ENCODE results near the gene GSTO1. TPM values are rescaled to one million over a fixed set of nuclear protein-coding genes. Genes with fewer than 3 reads are reported as not detected.
A peak's percentile ranks its signal among the peaks of the same experiment; 100 is the strongest.

Gene GSTO1
- total RNA-seq, 4 donors from 2014 or later, result 63.9 to 116 (median 97.6) TPM

DNA sequence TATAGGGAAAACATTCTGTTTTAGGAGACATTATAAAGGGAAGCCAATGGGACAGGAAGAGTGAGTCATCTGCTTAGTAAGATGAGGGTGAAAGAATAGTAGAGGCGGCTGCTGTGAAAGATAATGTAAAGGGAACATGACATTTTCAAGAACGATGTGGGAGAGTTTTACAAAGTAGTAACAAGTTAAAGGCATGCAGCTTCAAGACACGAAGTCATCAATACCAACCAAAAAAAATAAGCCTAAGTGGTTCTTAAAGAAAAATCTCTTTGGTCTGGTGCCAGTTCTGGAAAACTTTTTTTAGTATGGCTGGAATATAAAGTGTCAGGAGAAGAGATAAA lies 6.1 kb downstream of the GSTO1 start:
- DNase-seq (ENCODE audit: low spot score), result no peak
- no peak for ATAC-seq (ENCODE audit: low FRiP score)
- TF ChIP-seq, protein P1, sequence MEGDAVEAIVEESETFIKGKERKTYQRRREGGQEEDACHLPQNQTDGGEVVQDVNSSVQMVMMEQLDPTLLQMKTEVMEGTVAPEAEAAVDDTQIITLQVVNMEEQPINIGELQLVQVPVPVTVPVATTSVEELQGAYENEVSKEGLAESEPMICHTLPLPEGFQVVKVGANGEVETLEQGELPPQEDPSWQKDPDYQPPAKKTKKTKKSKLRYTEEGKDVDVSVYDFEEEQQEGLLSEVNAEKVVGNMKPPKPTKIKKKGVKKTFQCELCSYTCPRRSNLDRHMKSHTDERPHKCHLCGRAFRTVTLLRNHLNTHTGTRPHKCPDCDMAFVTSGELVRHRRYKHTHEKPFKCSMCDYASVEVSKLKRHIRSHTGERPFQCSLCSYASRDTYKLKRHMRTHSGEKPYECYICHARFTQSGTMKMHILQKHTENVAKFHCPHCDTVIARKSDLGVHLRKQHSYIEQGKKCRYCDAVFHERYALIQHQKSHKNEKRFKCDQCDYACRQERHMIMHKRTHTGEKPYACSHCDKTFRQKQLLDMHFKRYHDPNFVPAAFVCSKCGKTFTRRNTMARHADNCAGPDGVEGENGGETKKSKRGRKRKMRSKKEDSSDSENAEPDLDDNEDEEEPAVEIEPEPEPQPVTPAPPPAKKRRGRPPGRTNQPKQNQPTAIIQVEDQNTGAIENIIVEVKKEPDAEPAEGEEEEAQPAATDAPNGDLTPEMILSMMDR (IDR thresholded peaks at IDR 0.05), result no peak

DNA sequence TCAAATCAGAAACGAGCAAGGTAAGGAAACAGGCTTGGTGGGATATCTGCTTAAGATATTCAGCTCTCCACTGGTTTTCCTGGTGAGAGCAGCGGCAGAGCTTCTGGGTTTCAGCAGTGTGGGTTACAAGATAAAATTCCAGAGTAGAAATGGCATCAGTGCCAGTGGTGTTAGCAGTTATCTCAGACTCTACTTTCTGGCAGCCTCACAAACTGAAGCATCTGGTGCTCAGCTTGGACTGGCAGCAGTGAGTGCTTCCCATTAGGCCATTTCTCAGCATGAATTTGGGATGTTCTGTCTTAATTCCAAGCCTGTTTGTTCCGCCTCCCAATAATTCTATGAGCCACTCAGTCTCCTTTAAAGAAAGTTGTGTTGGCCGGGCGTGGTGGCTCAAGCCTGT lies 7.4 kb downstream of the GSTO1 start:
- TF ChIP-seq, protein P1 (IDR thresholded peaks at IDR 0.05), result no peak
- no peak for ATAC-seq (ENCODE audit: low FRiP score)

DNA sequence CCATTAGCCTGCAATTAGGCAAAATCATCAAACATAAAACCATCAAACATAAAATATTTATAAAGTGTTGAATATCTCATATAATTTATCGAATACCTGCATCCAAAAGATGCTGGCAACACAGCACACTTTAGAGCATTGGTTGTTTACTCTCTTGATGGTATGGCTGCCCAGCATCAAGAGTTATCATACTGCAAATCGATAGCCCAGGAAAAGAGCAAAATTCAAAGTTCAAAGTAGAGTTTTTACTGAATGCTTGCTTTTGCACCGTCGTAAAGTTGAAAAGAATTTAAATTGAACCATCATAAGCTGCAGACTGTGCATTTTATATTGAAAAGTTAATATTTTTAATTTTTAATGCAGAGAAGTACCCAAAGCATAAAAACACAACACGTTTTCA lies 10.1 kb downstream of the GSTO1 start:
- TF ChIP-seq, protein P1 (IDR thresholded peaks at IDR 0.05), result no peak
- no peak for DNase-seq (ENCODE audit: low spot score)

More for the DNA sequence above, 7.4 kb downstream of the GSTO1 start:
- DNase-seq (ENCODE audit: low spot score), result no peak

DNA sequence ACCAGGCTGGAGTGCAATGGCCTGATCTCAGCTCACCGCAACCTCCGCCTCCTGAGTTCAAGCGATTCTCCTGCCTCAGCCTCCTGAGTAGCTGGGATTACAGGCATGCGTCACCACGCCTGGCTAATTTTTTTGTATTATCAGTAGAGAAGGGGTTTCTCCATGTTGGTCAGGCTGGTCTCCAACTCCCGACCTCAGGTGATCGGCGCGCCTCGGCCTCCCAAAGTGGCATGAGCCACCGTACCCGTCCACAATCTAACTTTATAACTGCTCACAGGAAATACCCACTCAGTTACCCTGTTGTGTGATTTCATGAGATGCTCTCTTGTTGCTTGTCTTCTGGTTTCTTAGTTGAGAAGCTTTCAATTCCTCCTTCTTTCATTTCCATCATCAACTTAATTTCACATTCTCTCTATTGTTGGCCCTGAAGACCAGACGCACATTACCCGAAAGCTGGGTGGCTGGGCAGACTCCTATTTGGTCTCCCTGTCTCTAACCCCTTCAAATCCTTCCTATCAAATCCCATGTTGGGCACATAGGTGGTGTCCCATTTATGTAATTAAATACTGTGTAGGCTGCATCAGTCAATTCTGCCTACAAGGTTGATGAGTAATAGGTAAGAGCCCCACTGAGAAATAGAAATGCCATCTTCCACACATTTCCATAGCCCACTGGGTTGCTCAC lies 13.2 kb downstream of the GSTO1 start:
- TF ChIP-seq, protein P1 (IDR thresholded peaks at IDR 0.05), result no peak
- no peak for ATAC-seq (ENCODE audit: low FRiP score)
- no peak for DNase-seq (ENCODE audit: low spot score)

More for the DNA sequence above, 10.1 kb downstream of the GSTO1 start:
- no peak for ATAC-seq (ENCODE audit: low FRiP score)

DNA sequence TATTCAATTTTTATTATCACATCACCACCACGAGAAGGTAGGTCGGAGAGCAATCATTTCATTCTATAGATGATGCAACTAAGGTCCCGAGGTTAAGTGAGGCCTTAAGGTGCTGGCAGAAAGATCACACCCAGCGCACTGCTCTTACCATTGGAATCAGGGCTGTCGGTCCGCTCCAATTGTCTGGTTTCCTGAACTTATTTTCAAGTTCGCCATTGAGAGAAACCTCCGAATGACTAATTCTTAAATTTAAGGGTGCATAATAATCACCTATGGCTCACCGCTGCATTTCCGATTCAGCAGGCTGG lies 13.7 kb downstream of the GSTO1 start:
- DNase-seq (ENCODE audit: low spot score) (no peak), ATAC-seq (ENCODE audit: low FRiP score) (no peak)
- TF ChIP-seq, protein P1 (IDR thresholded peaks at IDR 0.05), result no peak

DNA sequence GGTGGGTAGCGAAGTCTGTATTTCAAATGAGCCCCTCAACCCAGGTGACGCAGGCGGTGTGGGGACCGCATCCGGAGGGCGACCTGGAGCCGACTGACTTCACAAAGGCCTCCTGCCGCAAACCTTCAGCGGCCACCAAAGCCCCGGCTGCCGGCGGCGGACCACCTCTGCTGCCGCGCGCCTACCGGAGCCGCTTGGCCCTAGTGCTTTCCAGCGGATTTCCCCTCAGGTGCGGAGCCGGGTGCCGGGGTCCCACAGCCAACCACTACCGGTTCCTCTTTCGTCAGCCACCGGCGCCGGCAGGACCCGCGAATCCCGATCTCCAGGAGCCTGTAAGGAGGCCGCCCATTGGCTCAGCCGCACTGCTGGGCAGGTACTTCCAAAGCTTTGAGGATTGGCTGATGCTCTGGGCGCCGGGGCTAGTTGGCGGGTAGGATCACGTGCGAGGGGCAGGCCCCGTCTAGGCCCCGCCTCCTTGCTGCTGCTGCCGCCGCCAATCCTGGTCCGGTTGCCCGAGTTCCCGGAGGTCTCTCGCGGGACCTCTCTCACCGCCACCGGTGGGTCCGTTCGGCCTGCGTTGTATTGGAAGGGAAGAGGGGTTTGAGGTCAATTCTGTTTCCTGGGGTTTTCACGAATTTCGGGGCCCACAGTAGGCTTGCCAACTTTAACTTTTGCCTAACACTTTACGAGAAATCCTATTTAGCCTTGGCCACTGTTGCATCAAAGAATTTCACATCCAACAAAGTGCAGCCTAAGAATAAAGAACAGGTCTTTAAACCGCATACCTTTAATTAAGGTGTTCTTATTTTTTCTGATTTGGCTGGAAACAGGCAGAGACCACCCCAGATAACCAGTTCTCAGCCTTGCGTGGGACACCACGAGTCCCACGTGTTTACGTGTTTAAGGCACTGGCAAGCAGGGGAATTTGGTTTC lies 14.3 kb downstream of the GSTO1 start, which contains the start of gene GSTO2:
Gene GSTO2, plus strand, starts transcription at position 472 of the 933 bp plus-strand sequence. CDS start 5,732 bp downstream, outside the sequence.
- ATAC-seq (ENCODE audit: low FRiP score) (peak; percentile 100), DNase-seq (ENCODE audit: low spot score) (peak; percentile 92)
- TF ChIP-seq, protein P1 (IDR thresholded peaks at IDR 0.05), result no peak

Measured in omental fat pad (tissue), 4 donors.